ENCODE results near the gene APCDD1L.

DNA sequence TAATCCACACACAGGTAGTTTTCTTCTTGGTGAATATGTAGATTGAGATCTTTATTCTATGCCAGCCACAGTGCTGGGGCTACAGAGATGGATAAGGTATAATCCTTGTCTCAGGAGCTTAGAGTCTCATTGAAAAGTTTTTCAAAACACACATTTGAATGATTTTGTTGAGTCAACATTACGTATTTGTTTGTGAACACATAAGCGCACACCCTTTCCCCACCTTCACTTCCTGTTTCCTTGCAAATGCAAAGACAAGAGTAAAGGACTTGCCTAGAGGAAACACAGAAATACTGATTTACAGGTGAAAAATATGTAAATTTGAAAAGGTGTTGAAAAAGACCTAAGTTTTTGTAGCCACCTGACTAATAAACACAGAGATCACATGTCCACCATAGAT lies 98.4 kb downstream of the APCDD1L start:
- TF ChIP-seq, protein P1, sequence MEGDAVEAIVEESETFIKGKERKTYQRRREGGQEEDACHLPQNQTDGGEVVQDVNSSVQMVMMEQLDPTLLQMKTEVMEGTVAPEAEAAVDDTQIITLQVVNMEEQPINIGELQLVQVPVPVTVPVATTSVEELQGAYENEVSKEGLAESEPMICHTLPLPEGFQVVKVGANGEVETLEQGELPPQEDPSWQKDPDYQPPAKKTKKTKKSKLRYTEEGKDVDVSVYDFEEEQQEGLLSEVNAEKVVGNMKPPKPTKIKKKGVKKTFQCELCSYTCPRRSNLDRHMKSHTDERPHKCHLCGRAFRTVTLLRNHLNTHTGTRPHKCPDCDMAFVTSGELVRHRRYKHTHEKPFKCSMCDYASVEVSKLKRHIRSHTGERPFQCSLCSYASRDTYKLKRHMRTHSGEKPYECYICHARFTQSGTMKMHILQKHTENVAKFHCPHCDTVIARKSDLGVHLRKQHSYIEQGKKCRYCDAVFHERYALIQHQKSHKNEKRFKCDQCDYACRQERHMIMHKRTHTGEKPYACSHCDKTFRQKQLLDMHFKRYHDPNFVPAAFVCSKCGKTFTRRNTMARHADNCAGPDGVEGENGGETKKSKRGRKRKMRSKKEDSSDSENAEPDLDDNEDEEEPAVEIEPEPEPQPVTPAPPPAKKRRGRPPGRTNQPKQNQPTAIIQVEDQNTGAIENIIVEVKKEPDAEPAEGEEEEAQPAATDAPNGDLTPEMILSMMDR (IDR thresholded peaks at IDR 0.05 in 4 of 5, conservative IDR thresholded peaks at IDR 0.05 in 1 of 5), result no peak
- TF ChIP-seq POLR2A (IDR thresholded peaks at IDR 0.05), result no peak

All from gastrocnemius medialis (tissue), 4 donors.